KMS-11 (cell line): ENCODE data around the gene CELF4.

ENCODE experiments used
- H2AFZ ChIP-seq: fragments of 200-600 bp; sonication (generic); 2 replicates; pipeline ENCODE4 v1.6.1; 2016; ENCODE audit warnings: antibody characterized with exemption, mixed run types, low read depth
- H3K27ac ChIP-seq: fragments of 200-600 bp; sonication (generic); 2 replicates; pipeline ENCODE4 v1.6.1; 2016; ENCODE audit warnings: mild to moderate bottlenecking, mixed run types
- H3K27me3 ChIP-seq: fragments of 200-600 bp; sonication (generic); 2 replicates; pipeline ENCODE4 v1.6.1; 2017; ENCODE audit warnings: mild to moderate bottlenecking, low read depth, mixed run types, moderate library complexity; ENCODE audit not compliant: insufficient read depth
- H3K36me3 ChIP-seq: fragments of 200-600 bp; sonication (generic); 2 replicates; pipeline ENCODE4 v1.6.1; 2017; ENCODE audit warnings: mild to moderate bottlenecking, mixed run types; ENCODE audit not compliant: insufficient read depth
- H3K4me1 ChIP-seq: fragments of 200-600 bp; sonication (generic); 2 replicates; pipeline ENCODE4 v1.6.1; 2016; ENCODE audit warnings: mild to moderate bottlenecking, low read depth, mixed run types; ENCODE audit not compliant: poor library complexity, severe bottlenecking
- H3K4me2 ChIP-seq: fragments of 200-600 bp; sonication (generic); 2 replicates; pipeline ENCODE4 v1.7.0; 2016; ENCODE audit warnings: mild to moderate bottlenecking, mixed run types
- H3K4me3 ChIP-seq: fragments of 200-600 bp; sonication (generic); IDR thresholded peaks from 2 replicates; pipeline ENCODE4 v1.6.1; 2017; ENCODE audit warnings: low read depth, low read length, mixed read lengths; ENCODE audit not compliant: insufficient read depth
- H3K79me2 ChIP-seq: fragments of 200-600 bp; sonication (generic); 2 replicates; pipeline ENCODE4 v1.6.1; 2016; ENCODE audit warnings: low read depth, mixed run types; ENCODE audit not compliant: insufficient read depth
- H3K9ac ChIP-seq: fragments of 200-600 bp; sonication (generic); 2 replicates; pipeline ENCODE4 v1.6.1; 2016; ENCODE audit warnings: mild to moderate bottlenecking, mixed run types
- H4K20me1 ChIP-seq: fragments of 200-600 bp; sonication (generic); 2 replicates; pipeline ENCODE4 v1.6.1; 2016; ENCODE audit warnings: mild to moderate bottlenecking, mixed run types; ENCODE audit not compliant: insufficient read depth
- TF ChIP-seq, protein P1 (sequence below): fragments of 200-600 bp; sonication (generic); conservative IDR thresholded peaks from 2 replicates; pipeline ENCODE4 v1.6.1; 2017; ENCODE audit warnings: low read depth, mild to moderate bottlenecking, antibody characterized with exemption, low read length, moderate library complexity, mixed read lengths

CELF4 gene

DNA sequence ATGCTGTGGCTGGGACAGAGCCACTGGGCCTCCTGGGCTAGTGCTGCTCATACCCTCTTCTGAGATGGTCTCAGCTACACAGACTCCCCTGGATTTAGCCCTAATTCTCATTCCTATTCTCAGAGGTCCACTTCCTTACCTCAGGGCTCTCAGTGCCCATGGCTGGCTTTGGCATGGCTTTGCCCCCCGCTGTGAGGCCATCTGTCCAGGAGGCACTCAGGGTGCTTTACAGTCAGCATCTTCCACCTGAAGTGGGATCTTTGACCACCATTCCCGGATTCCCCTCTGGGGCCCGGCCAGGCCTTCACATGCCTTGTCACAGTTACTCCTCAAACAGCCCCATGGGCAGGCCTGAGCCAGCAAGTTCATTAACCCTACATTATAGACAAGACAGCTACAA, 161.8 kb downstream of the CELF4 start:
- no peak overlapping the region for H2AFZ ChIP-seq
- no peak overlapping the region for H3K9ac ChIP-seq
- H3K4me2 ChIP-seq: no peak overlapping the region
- TF ChIP-seq, protein P1, sequence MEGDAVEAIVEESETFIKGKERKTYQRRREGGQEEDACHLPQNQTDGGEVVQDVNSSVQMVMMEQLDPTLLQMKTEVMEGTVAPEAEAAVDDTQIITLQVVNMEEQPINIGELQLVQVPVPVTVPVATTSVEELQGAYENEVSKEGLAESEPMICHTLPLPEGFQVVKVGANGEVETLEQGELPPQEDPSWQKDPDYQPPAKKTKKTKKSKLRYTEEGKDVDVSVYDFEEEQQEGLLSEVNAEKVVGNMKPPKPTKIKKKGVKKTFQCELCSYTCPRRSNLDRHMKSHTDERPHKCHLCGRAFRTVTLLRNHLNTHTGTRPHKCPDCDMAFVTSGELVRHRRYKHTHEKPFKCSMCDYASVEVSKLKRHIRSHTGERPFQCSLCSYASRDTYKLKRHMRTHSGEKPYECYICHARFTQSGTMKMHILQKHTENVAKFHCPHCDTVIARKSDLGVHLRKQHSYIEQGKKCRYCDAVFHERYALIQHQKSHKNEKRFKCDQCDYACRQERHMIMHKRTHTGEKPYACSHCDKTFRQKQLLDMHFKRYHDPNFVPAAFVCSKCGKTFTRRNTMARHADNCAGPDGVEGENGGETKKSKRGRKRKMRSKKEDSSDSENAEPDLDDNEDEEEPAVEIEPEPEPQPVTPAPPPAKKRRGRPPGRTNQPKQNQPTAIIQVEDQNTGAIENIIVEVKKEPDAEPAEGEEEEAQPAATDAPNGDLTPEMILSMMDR: no peak
- no peaks in the 10 kb centered on the region for H3K36me3 ChIP-seq
- H3K4me1 ChIP-seq: no peaks in the 10 kb centered on the region
- no peak overlapping the region for H3K27ac ChIP-seq
- no peaks in the 10 kb centered on the region for H3K27me3 ChIP-seq
- no peak overlapping the region for H3K4me3 ChIP-seq
- no peaks in the 10 kb centered on the region for H4K20me1 ChIP-seq
- no peaks in the 10 kb centered on the region for H3K79me2 ChIP-seq

GRCh38 chr18:37403100-37403781, 162.4 kb downstream of the CELF4 start:
- H3K79me2 ChIP-seq: no peaks in the 10 kb centered on the region
- no peak overlapping the region for H3K4me3 ChIP-seq
- no peaks in the 10 kb centered on the region for H3K36me3 ChIP-seq
- TF ChIP-seq, protein P1: no peak
- no peak overlapping the region for H3K27ac ChIP-seq
- no peak overlapping the region for H3K4me2 ChIP-seq
- H3K9ac ChIP-seq: no peak overlapping the region
- H3K27me3 ChIP-seq: no peaks in the 10 kb centered on the region
- H4K20me1 ChIP-seq: no peaks in the 10 kb centered on the region
- H2AFZ ChIP-seq: no peak overlapping the region
- H3K4me1 ChIP-seq: no peaks in the 10 kb centered on the region

DNA sequence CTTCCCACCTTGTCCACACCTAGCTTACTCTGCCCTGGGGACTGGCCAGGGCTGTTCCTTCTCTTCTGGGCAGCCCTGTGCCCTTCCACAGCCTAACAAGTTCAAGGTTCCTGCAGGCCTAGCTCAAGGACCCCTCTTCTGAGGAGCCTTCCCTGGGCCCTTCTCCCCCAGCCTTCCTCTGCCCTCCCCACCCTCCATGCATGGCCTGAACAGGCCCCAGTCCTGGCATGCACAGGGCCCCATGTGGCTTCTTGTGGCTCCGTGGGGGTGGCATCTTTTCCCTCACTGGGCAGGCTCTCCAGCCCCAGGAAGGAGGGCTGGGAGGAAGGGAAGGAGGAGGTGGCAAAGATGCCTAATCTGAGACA, 162.9 kb downstream of the CELF4 start:
- no peaks in the 10 kb centered on the region for H4K20me1 ChIP-seq
- H3K27ac ChIP-seq: no peak overlapping the region
- no peak overlapping the region for H3K4me3 ChIP-seq
- TF ChIP-seq, protein P1: no peak
- H3K4me1 ChIP-seq: no peaks in the 10 kb centered on the region
- H3K4me2 ChIP-seq: no peak overlapping the region
- no peak overlapping the region for H2AFZ ChIP-seq
- H3K79me2 ChIP-seq: no peaks in the 10 kb centered on the region
- no peaks in the 10 kb centered on the region for H3K36me3 ChIP-seq
- H3K27me3 ChIP-seq: no peaks in the 10 kb centered on the region
- H3K9ac ChIP-seq: no peak overlapping the region

GRCh38 chr18:37400802-37401201, 164.8 kb downstream of the CELF4 start:
- no peaks in the 10 kb centered on the region for H3K79me2 ChIP-seq
- H4K20me1 ChIP-seq: no peaks in the 10 kb centered on the region
- H3K4me2 ChIP-seq: no peak overlapping the region
- H2AFZ ChIP-seq: no peak overlapping the region
- no peaks in the 10 kb centered on the region for H3K4me1 ChIP-seq
- H3K27me3 ChIP-seq: no peaks in the 10 kb centered on the region
- TF ChIP-seq, protein P1: no peak
- no peak overlapping the region for H3K4me3 ChIP-seq
- no peak overlapping the region for H3K9ac ChIP-seq
- H3K27ac ChIP-seq: no peak overlapping the region
- no peaks in the 10 kb centered on the region for H3K36me3 ChIP-seq
